ENCODE measurements around the gene ASMTL. TPM values are rescaled to one million over a fixed set of nuclear protein-coding genes. Genes with fewer than 3 reads are reported as not detected.

Gene ASMTL
- total RNA-seq, 1 donor from 2014 or later = 45.5 TPM

DNA sequence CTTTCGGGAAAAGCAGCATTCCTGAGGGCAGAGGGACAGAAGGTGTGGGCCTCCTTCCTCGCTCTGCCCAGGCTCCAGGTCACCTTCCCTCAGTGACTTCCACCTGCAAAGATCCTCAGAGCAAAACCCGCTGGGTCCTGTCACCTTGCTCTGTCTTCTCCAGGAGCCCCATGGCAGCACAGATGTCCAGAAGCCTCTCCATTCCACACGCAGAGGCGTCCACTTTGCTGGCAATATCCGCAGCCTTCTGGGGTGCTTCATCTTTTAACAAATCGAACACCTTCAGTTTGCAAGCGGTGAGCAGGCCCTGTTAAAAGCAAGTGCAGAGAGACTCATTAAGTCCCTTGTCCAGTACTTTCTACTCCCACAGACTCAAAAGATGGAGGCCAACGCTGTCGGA is 27.3 kb downstream of the ASMTL start:
- H3K4me1 Mint-ChIP-seq (ENCODE audit: low read depth, unreplicated experiment) = no peaks in the 10 kb centered on the region
- H3K9me3 Mint-ChIP-seq (ENCODE audit: unreplicated experiment) = peaks cover 13% of the 10 kb centered on the region
- no peak overlapping the region for H3K27ac Mint-ChIP-seq (ENCODE audit: unreplicated experiment)
- no peak for TF ChIP-seq CTCF (IDR thresholded peaks at IDR 0.05; ENCODE audit: partially characterized antibody, unreplicated experiment)
- H3K4me3 Mint-ChIP-seq (ENCODE audit: unreplicated experiment) = no peak overlapping the region
- peaks cover 18% of the 10 kb centered on the region for H3K27me3 Mint-ChIP-seq (ENCODE audit: unreplicated experiment)
- H3K36me3 Mint-ChIP-seq (ENCODE audit: unreplicated experiment) = peaks cover 37% of the 10 kb centered on the region
- no peak for DNase-seq

DNA sequence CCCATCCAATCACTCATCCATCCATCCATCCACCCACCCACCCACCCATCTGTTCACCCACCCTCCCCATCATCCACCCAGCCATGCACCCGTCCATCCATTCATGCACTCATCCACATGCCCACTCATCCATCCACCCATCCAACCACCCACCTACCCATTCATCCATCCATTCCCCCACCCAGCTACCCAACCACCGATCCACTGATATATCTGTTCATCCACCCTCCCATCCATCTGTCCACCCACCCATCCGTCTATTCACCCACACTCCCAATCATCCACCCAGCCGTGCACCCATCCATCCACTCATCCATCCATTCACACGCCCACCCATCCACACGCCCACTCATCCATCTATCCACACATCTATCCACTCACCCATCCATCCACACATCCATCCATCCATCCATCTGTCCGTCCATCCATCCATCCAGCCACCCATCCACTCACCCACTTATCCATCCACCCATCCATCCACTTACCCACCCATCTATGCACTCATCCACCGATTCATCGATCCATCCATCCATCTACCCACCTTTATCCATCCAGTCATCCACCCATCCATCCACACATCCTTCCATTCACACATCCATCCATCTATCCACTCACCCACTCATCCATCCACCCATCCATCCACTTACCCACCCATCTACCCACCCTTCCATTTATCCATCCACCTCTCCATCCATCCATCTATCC is 28.4 kb downstream of the ASMTL start:
- Mint-ChIP-seq H3K36me3 (ENCODE audit: unreplicated experiment) (peaks cover 45% of the 10 kb centered on the region), H3K27me3 (ENCODE audit: unreplicated experiment) (peaks cover 22% of the 10 kb centered on the region), H3K27ac (ENCODE audit: unreplicated experiment) (no peak overlapping the region), H3K4me3 (ENCODE audit: unreplicated experiment) (no peak overlapping the region), H3K9me3 (ENCODE audit: unreplicated experiment) (peaks cover 19% of the 10 kb centered on the region), H3K4me1 (ENCODE audit: low read depth, unreplicated experiment) (no peaks in the 10 kb centered on the region)
- DNase-seq = no peak
- no peak for TF ChIP-seq CTCF (IDR thresholded peaks at IDR 0.05; ENCODE audit: partially characterized antibody, unreplicated experiment)

DNA sequence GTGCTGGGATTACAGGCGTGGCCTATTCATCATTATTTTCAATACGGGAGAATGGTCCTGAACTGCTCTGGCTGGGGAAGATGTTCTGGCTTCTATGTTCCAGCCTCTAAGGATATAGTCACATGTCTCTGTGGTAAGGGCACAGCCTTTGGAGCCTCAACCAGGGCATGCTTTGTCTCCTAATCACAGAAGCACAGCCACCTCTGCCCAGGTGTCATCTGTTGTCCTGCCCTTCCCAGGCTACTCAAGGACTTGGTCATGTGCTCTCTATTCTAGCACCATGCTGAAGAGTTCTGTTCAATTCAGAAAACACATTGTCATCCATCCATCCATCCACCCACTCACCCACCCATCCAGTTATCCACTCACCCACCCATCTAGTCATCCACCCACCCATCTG is 29.5 kb downstream of the ASMTL start:
- Mint-ChIP-seq H3K27me3 (ENCODE audit: unreplicated experiment) (peaks cover 22% of the 10 kb centered on the region), H3K9me3 (ENCODE audit: unreplicated experiment) (peaks cover 21% of the 10 kb centered on the region), H3K36me3 (ENCODE audit: unreplicated experiment) (peaks cover 45% of the 10 kb centered on the region), H3K27ac (ENCODE audit: unreplicated experiment) (no peak overlapping the region), H3K4me3 (ENCODE audit: unreplicated experiment) (no peak overlapping the region), H3K4me1 (ENCODE audit: low read depth, unreplicated experiment) (no peaks in the 10 kb centered on the region)
- no peak for TF ChIP-seq CTCF (IDR thresholded peaks at IDR 0.05; ENCODE audit: partially characterized antibody, unreplicated experiment)
- DNase-seq = no peak

GRCh38 chrX:1422135-1422465 is 30.6 kb downstream of the ASMTL start:
- Mint-ChIP-seq H3K27ac (ENCODE audit: unreplicated experiment) (no peak overlapping the region), H3K4me1 (ENCODE audit: low read depth, unreplicated experiment) (no peaks in the 10 kb centered on the region), H3K27me3 (ENCODE audit: unreplicated experiment) (peaks cover 19% of the 10 kb centered on the region), H3K9me3 (ENCODE audit: unreplicated experiment) (peaks cover 21% of the 10 kb centered on the region), H3K36me3 (ENCODE audit: unreplicated experiment) (peaks cover 42% of the 10 kb centered on the region), H3K4me3 (ENCODE audit: unreplicated experiment) (no peak overlapping the region)
- DNase-seq = no peak
- TF ChIP-seq CTCF (IDR thresholded peaks at IDR 0.05; ENCODE audit: partially characterized antibody, unreplicated experiment) = no peak

- H3K4me3 Mint-ChIP-seq (ENCODE audit: unreplicated experiment) = no peak overlapping the region
- TF ChIP-seq CTCF (IDR thresholded peaks at IDR 0.05; ENCODE audit: partially characterized antibody, unreplicated experiment) = no peak
These were observed 31.1 kb downstream of the ASMTL start for GRCh38 chrX:1421433-1422134.

More at GRCh38 chrX:1421433-1422134, 31.1 kb downstream of the ASMTL start:
- Mint-ChIP-seq H3K27ac (ENCODE audit: unreplicated experiment) (no peak overlapping the region), H3K4me1 (ENCODE audit: low read depth, unreplicated experiment) (no peaks in the 10 kb centered on the region), H3K36me3 (ENCODE audit: unreplicated experiment) (peaks cover 37% of the 10 kb centered on the region), H3K9me3 (ENCODE audit: unreplicated experiment) (peaks cover 18% of the 10 kb centered on the region), H3K27me3 (ENCODE audit: unreplicated experiment) (peaks cover 14% of the 10 kb centered on the region)
- DNase-seq = no peak
